HepG2 (cell line): ENCODE measurements around the gene ATRX. TPM values are rescaled to one million over a fixed set of nuclear protein-coding genes. Genes with fewer than 3 reads are reported as not detected.

Experiments used
- AKNA ChIP-seq: sonication (generic); formaldehyde crosslinking; IDR thresholded peaks from 2 replicates; pipeline ENCODE4 v1.4.0; 2020; ENCODE audit warnings: missing genetic modification reagents, borderline replicate concordance
- DR1 ChIP-seq: sonication (generic); formaldehyde crosslinking; IDR thresholded peaks from 2 replicates; pipeline ENCODE4 v1.8.0; 2021; ENCODE audit warnings: mild to moderate bottlenecking, missing genetic modification reagents, inconsistent platforms
- FOXM1 ChIP-seq: sonication (generic); formaldehyde crosslinking; IDR thresholded peaks from 2 replicates; pipeline ENCODE4 v1.5.0; 2020; ENCODE audit warnings: missing genetic modification reagents
- KLF11 ChIP-seq: IDR thresholded peaks from 2 replicates; pipeline ENCODE4 v1.6.1; 2016; ENCODE audit warnings: missing compliant biosample characterization
- SCMH1 ChIP-seq: sonication (generic); formaldehyde crosslinking; IDR thresholded peaks from 2 replicates; pipeline ENCODE4 v1.9.0; 2021; ENCODE audit warnings: missing genetic modification reagents, mild to moderate bottlenecking, borderline replicate concordance
- SMAD1 ChIP-seq: sonication (generic); formaldehyde crosslinking; IDR thresholded peaks from 2 replicates; pipeline ENCODE4 v1.4.0; 2020; ENCODE audit warnings: missing genetic modification reagents, low read depth, mild to moderate bottlenecking, borderline replicate concordance
- SNAPC4 ChIP-seq: sonication (generic); formaldehyde crosslinking; IDR thresholded peaks from 2 replicates; pipeline ENCODE4 v1.4.0; 2020; ENCODE audit warnings: mild to moderate bottlenecking, missing genetic modification reagents
- SRY ChIP-seq: sonication (generic); formaldehyde crosslinking; IDR thresholded peaks from 2 replicates; pipeline ENCODE4 v1.8.0; 2022; ENCODE audit warnings: mild to moderate bottlenecking, missing genetic modification reagents
- ZFP36L1 ChIP-seq: sonication (generic); formaldehyde crosslinking; IDR thresholded peaks from 2 replicates; pipeline ENCODE4 v1.8.0; 2022; ENCODE audit warnings: mild to moderate bottlenecking, missing genetic modification reagents, moderate library complexity
- ZNF251 ChIP-seq: sonication (generic); formaldehyde crosslinking; IDR thresholded peaks from 2 replicates; pipeline ENCODE4 v1.9.0; 2021; ENCODE audit warnings: mild to moderate bottlenecking, missing genetic modification reagents
- polyA plus RNA-seq, 8 experiments: library from polyadenylated mRNA; depleted of rRNA in 3 of 8; stranded (reverse) in 7 of 8; unstranded in 1 of 8; fragments of >200 nt; fragmentation: Illumina TruSeq in 4 of 8; extraction: Trizol in 4 of 8; gene quantifications; 2 replicates each; pipeline versions ENCODE4 v1.2.1 to v1.2.3, GENCODE V29; 2011 to 2016; ENCODE audit warnings: low read depth in 4 of 8, missing spikeins in 1 of 8, mixed read lengths in 1 of 8; ENCODE audit not compliant: insufficient read depth in 1 of 8
- total RNA-seq, 5 experiments: library from RNA; depleted of rRNA; stranded (reverse); fragments of >200 nt; fragmentation: Illumina TruSeq; extraction: Trizol; gene quantifications; 2 replicates each; pipeline ENCODE4 v1.2.3, GENCODE V29; 2016; ENCODE audit warnings: low read depth in 1 of 5
- TF ChIP-seq, protein P1 (sequence below): IDR thresholded peaks from 2 replicates; pipeline ENCODE4 v1.6.1; 2016; ENCODE audit warnings: missing genetic modification reagents, missing compliant biosample characterization
- TF ChIP-seq, protein P2 (sequence below): sonication (generic); formaldehyde crosslinking; IDR thresholded peaks from 2 replicates; pipeline ENCODE4 v1.4.0; 2020; ENCODE audit warnings: missing genetic modification reagents; ENCODE audit errors: not compliant biosample characterization
- TF ChIP-seq, protein P3 (sequence below): sonication (generic); formaldehyde crosslinking; IDR thresholded peaks from 2 replicates; pipeline ENCODE4 v1.5.0; 2020; ENCODE audit warnings: mild to moderate bottlenecking, missing genetic modification reagents, borderline replicate concordance

Gene ATRX
- total and polyA plus RNA-seq, 2 of the 13 experiments (the other 11 are each of a cell fraction or from before 2014, with no cell fraction given) = 26.1 to 44.5 TPM

DNA sequence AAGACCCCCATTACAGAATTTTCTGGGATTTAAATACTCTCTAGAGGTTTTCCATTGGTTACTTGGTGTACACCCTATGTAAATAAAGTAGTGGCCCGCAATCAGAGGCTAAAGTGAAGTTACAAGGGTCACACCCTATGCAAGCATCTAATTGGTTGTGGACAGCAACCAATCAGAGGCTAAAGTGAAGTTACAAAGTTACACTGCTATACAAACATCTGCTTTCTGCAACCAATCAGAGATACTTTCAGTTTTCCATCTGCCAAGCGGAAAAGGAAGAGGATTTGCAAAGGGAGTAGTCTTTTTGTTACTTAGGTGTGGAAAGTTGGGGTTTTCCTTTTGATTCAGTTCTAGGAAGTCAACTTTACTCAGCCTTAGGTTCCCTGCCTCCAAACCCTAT lies 2.0 kb upstream of the ATRX start (continued):
- TF ChIP-seq AKNA (CRISPR knock-in tag) = no peak
- TF ChIP-seq, protein P1, sequence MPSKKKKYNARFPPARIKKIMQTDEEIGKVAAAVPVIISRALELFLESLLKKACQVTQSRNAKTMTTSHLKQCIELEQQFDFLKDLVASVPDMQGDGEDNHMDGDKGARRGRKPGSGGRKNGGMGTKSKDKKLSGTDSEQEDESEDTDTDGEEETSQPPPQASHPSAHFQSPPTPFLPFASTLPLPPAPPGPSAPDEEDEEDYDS (CRISPR knock-in tag) = peak; percentile 18; the same call in 1 of the 2 replicates
- TF ChIP-seq ZFP36L1 (CRISPR knock-in tag) = no peak
- no peak for TF ChIP-seq SMAD1 (CRISPR knock-in tag)
- TF ChIP-seq DR1 = no peak
- TF ChIP-seq ZNF251 = no peak
- no peak for TF ChIP-seq FOXM1 (CRISPR knock-in tag)
- no peak for TF ChIP-seq KLF11 (CRISPR knock-in tag)
- TF ChIP-seq, protein P2, sequence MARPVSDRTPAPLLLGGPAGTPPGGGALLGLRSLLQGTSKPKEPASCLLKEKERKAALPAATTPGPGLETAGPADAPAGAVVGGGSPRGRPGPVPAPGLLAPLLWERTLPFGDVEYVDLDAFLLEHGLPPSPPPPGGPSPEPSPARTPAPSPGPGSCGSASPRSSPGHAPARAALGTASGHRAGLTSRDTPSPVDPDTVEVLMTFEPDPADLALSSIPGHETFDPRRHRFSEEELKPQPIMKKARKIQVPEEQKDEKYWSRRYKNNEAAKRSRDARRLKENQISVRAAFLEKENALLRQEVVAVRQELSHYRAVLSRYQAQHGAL (CRISPR knock-in tag) = no peak
- TF ChIP-seq, protein P3, sequence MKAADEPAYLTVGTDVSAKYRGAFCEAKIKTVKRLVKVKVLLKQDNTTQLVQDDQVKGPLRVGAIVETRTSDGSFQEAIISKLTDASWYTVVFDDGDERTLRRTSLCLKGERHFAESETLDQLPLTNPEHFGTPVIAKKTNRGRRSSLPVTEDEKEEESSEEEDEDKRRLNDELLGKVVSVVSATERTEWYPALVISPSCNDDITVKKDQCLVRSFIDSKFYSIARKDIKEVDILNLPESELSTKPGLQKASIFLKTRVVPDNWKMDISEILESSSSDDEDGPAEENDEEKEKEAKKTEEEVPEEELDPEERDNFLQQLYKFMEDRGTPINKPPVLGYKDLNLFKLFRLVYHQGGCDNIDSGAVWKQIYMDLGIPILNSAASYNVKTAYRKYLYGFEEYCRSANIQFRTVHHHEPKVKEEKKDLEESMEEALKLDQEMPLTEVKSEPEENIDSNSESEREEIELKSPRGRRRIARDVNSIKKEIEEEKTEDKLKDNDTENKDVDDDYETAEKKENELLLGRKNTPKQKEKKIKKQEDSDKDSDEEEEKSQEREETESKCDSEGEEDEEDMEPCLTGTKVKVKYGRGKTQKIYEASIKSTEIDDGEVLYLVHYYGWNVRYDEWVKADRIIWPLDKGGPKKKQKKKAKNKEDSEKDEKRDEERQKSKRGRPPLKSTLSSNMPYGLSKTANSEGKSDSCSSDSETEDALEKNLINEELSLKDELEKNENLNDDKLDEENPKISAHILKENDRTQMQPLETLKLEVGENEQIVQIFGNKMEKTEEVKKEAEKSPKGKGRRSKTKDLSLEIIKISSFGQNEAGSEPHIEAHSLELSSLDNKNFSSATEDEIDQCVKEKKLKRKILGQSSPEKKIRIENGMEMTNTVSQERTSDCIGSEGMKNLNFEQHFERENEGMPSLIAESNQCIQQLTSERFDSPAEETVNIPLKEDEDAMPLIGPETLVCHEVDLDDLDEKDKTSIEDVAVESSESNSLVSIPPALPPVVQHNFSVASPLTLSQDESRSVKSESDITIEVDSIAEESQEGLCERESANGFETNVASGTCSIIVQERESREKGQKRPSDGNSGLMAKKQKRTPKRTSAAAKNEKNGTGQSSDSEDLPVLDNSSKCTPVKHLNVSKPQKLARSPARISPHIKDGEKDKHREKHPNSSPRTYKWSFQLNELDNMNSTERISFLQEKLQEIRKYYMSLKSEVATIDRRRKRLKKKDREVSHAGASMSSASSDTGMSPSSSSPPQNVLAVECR (CRISPR knock-in tag) = no peak
- no peak for TF ChIP-seq SNAPC4 (CRISPR knock-in tag)
- no peak for TF ChIP-seq SCMH1 (CRISPR knock-in tag)
- no peak for TF ChIP-seq SRY (CRISPR knock-in tag)
